Muscle layer of colon (tissue), 2 donors: ENCODE measurements around the gene FBXL16.

Experiments used
- H3K27ac ChIP-seq: one replicate; pipeline ENCODE4 v1.7.0; 2013; ENCODE audit warnings: low read depth, mild to moderate bottlenecking, low read length, moderate library complexity
- H3K27me3 ChIP-seq, 2 donors: one replicate each; pipeline ENCODE4 v1.7.0; 2013; ENCODE audit warnings: low read length in 2 of 2, mild to moderate bottlenecking in 2 of 2; ENCODE audit not compliant: insufficient read depth in 2 of 2, control insufficient read depth in 1 of 2
- H3K36me3 ChIP-seq: one replicate; pipeline ENCODE4 v1.7.0; 2013; ENCODE audit warnings: mild to moderate bottlenecking, low read length; ENCODE audit not compliant: insufficient read depth
- H3K4me1 ChIP-seq: one replicate; pipeline ENCODE4 v1.7.0; 2013; ENCODE audit warnings: mild to moderate bottlenecking, low read length; ENCODE audit not compliant: insufficient read depth
- H3K4me3 ChIP-seq, 2 donors: one replicate each; pipeline ENCODE4 v1.7.0; 2013; ENCODE audit warnings: low read length in 2 of 2, low read depth in 1 of 2, mild to moderate bottlenecking in 1 of 2, moderate library complexity in 1 of 2
- H3K9ac ChIP-seq: one replicate; pipeline ENCODE4 v1.7.0; 2013; ENCODE audit warnings: low read length
- H3K9me3 ChIP-seq: one replicate; pipeline ENCODE4 v1.7.0; 2013; ENCODE audit warnings: mild to moderate bottlenecking, low read length
- donor health status: abdominal sarcoma.
- donor health status: Adenocarcinoma of cecum.

FBXL16 gene

GRCh38 chr16:734208-734980 lies 28.8 kb upstream of the FBXL16 start:
- peaks cover 0 to 2% of the 10 kb centered on the region in 2 donors for H3K27me3 ChIP-seq
- H3K9ac ChIP-seq: no peak overlapping the region
- peaks cover 26% of the 10 kb centered on the region for H3K36me3 ChIP-seq
- no peak overlapping the region for H3K4me3 ChIP-seq
- no peaks in the 10 kb centered on the region for H3K9me3 ChIP-seq
- H3K27ac ChIP-seq: no peak overlapping the region
- no peaks in the 10 kb centered on the region for H3K4me1 ChIP-seq

GRCh38 chr16:733382-734207 lies 28.0 kb upstream of the FBXL16 start:
- peaks cover 26% of the 10 kb centered on the region for H3K36me3 ChIP-seq
- H3K27me3 ChIP-seq: peaks cover 0 to 8% of the 10 kb centered on the region in 2 donors
- H3K4me1 ChIP-seq: no peaks in the 10 kb centered on the region
- H3K9me3 ChIP-seq: no peaks in the 10 kb centered on the region
- no peak overlapping the region for H3K4me3 ChIP-seq
- no peak overlapping the region for H3K27ac ChIP-seq
- no peak overlapping the region for H3K9ac ChIP-seq

GRCh38 chr16:732936-733335 lies 27.3 kb upstream of the FBXL16 start:
- peaks cover 24% of the 10 kb centered on the region for H3K36me3 ChIP-seq
- peaks cover 0 to 12% of the 10 kb centered on the region in 2 donors for H3K27me3 ChIP-seq
- no peak overlapping the region for H3K27ac ChIP-seq
- H3K9ac ChIP-seq: no peak overlapping the region
- H3K9me3 ChIP-seq: no peaks in the 10 kb centered on the region
- H3K4me3 ChIP-seq: no peak overlapping the region
- H3K4me1 ChIP-seq: no peaks in the 10 kb centered on the region

DNA sequence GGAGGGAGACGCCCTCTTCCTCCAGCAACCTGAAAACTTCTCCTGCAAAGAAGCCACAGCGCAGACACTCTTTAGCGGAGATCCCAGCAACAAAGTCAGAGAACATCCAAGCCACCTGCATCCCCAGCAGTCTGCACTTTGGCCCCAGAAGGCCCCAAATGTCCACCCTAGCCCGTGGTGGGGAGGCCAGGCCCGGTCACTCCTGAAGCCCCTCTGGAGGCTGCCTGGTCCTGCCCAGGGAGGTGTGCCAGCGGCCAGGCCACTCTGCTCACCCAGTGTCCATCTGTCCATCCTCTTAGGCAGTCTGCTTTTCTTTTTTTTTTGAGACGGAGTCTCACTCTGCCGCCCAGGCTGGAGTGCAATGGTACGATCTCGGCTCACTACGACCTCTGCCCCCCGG lies 26.7 kb upstream of the FBXL16 start:
- H3K4me1 ChIP-seq: peaks cover 4% of the 10 kb centered on the region
- H3K9ac ChIP-seq: no peak overlapping the region
- peaks cover 4 to 17% of the 10 kb centered on the region in 2 donors for H3K27me3 ChIP-seq
- H3K27ac ChIP-seq: no peak overlapping the region
- no peak overlapping the region for H3K4me3 ChIP-seq
- H3K36me3 ChIP-seq: peaks cover 19% of the 10 kb centered on the region
- H3K9me3 ChIP-seq: no peaks in the 10 kb centered on the region

GRCh38 chr16:730666-731509 lies 25.3 kb upstream of the FBXL16 start:
- H3K9me3 ChIP-seq: no peaks in the 10 kb centered on the region
- no peak overlapping the region for H3K27ac ChIP-seq
- peaks cover 13 to 29% of the 10 kb centered on the region in 2 donors for H3K27me3 ChIP-seq
- no peak overlapping the region for H3K9ac ChIP-seq
- no peak overlapping the region for H3K4me3 ChIP-seq
- H3K4me1 ChIP-seq: peaks cover 11% of the 10 kb centered on the region
- peaks cover 13% of the 10 kb centered on the region for H3K36me3 ChIP-seq

- peaks cover 5% of the 10 kb centered on the region for H3K36me3 ChIP-seq
- H3K9ac ChIP-seq: no peak overlapping the region
- peaks cover 16 to 38% of the 10 kb centered on the region in 2 donors for H3K27me3 ChIP-seq
- H3K4me1 ChIP-seq: peaks cover 11% of the 10 kb centered on the region
- H3K4me3 ChIP-seq: no peak overlapping the region
- no peaks in the 10 kb centered on the region for H3K9me3 ChIP-seq
- H3K27ac ChIP-seq: no peak overlapping the region
Observed at GRCh38 chr16:729768-730665, 24.4 kb upstream of the FBXL16 start.

- peaks cover 16 to 44% of the 10 kb centered on the region in 2 donors for H3K27me3 ChIP-seq
- no peak overlapping the region for H3K27ac ChIP-seq
- H3K4me1 ChIP-seq: peaks cover 11% of the 10 kb centered on the region
- no peak overlapping the region for H3K4me3 ChIP-seq
- H3K36me3 ChIP-seq: peaks cover 5% of the 10 kb centered on the region
- no peaks in the 10 kb centered on the region for H3K9me3 ChIP-seq
- no peak overlapping the region for H3K9ac ChIP-seq
Observed at GRCh38 chr16:728890-729744, 23.5 kb upstream of the FBXL16 start.

- Histone ChIP-seq H3K4me1 (peaks cover 11% of the 10 kb centered on the region), H3K9me3 (no peaks in the 10 kb centered on the region), H3K36me3 (peaks cover 5% of the 10 kb centered on the region), H3K27ac (no peak overlapping the region), H3K9ac (no peak overlapping the region), H3K4me3 (no peak overlapping the region), H3K27me3 (peaks cover 16 to 48% of the 10 kb centered on the region in 2 donors)
Observed at GRCh38 chr16:728131-728889, 22.7 kb upstream of the FBXL16 start.

- Histone ChIP-seq H3K4me3 (peak overlapping the region; percentile 23 to 47), H3K9ac (no peak overlapping the region), H3K27me3 (peaks cover 16 to 48% of the 10 kb centered on the region in 2 donors), H3K27ac (no peak overlapping the region), H3K36me3 (peaks cover 5% of the 10 kb centered on the region), H3K4me1 (peaks cover 11% of the 10 kb centered on the region), H3K9me3 (no peaks in the 10 kb centered on the region)
Observed at GRCh38 chr16:727291-727977, 21.8 kb upstream of the FBXL16 start.
